ENCODE results near the gene RTN4RL2.

DNA sequence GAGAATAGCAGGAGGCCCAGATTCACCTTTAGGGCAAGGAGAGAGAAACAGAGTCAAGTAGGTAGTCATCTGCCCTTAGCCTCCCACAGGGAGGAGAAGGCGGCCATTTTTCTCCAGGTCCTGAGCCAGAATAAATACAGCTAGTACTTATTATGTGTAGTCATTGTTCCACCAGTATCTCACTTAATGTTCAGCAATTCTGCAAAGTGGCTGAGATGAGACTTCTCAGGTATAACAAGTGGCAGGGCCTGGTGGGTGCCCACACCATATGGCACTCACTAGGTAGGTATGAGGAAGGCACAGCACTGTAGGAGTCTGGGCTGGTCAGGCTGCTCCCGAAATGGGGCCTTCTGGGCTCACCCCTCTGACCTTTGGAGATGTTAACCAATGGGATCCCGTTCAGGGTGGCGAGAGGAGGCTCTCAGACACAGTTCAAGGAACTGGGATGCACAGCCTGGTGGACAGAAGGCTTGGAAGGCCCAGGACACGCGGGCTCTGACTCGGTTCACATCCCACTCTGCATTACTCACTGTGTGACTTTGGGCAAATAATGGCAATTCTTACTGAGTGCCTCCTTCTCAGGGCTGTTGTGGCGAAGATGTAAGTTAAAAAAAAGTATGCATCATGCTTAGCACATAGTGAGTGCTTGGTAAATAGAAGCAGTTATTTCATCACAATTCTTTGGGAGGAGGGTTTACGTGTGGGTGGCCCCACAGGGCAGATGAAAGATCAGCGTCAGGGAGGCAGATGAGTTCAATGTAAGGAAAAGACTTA is 25.1 kb downstream of the RTN4RL2 start:
- TF ChIP-seq, protein P1, sequence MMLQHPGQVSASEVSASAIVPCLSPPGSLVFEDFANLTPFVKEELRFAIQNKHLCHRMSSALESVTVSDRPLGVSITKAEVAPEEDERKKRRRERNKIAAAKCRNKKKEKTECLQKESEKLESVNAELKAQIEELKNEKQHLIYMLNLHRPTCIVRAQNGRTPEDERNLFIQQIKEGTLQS (IDR thresholded peaks at IDR 0.05; ENCODE audit: borderline replicate concordance, extremely low read depth, low read depth, low read length), result no peak
- TF ChIP-seq HCFC1 (IDR thresholded peaks at IDR 0.05; ENCODE audit: low read length) (no peak), TARDBP (IDR thresholded peaks at IDR 0.05; ENCODE audit: borderline replicate concordance) (no peak), DPF2 (IDR thresholded peaks at IDR 0.05) (no peak), ATF7 (IDR thresholded peaks at IDR 0.05; ENCODE audit: low read depth) (no peak), EGR1 (IDR thresholded peaks at IDR 0.05; ENCODE audit: borderline replicate concordance in 1 of 2, low read depth in 2 of 2, low read length in 2 of 2) (no peak), NFYB (IDR thresholded peaks at IDR 0.05; ENCODE audit: insufficient read depth, low read depth, low read length) (no peak), RFX5 (IDR thresholded peaks at IDR 0.05; ENCODE audit: low read depth, low read length) (no peak), MYC (IDR thresholded peaks at IDR 0.05; ENCODE audit: insufficient read depth, insufficient read length, insufficient replicate concordance, low read length, severe bottlenecking) (no peak), ESRRA (IDR thresholded peaks at IDR 0.05; ENCODE audit: low read length) (no peak)
- TF ChIP-seq, protein P2, sequence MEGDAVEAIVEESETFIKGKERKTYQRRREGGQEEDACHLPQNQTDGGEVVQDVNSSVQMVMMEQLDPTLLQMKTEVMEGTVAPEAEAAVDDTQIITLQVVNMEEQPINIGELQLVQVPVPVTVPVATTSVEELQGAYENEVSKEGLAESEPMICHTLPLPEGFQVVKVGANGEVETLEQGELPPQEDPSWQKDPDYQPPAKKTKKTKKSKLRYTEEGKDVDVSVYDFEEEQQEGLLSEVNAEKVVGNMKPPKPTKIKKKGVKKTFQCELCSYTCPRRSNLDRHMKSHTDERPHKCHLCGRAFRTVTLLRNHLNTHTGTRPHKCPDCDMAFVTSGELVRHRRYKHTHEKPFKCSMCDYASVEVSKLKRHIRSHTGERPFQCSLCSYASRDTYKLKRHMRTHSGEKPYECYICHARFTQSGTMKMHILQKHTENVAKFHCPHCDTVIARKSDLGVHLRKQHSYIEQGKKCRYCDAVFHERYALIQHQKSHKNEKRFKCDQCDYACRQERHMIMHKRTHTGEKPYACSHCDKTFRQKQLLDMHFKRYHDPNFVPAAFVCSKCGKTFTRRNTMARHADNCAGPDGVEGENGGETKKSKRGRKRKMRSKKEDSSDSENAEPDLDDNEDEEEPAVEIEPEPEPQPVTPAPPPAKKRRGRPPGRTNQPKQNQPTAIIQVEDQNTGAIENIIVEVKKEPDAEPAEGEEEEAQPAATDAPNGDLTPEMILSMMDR (IDR thresholded peaks at IDR 0.05 in 2 of 3, conservative IDR thresholded peaks at IDR 0.05 in 1 of 3; ENCODE audit: control insufficient read depth in 2 of 3, extremely low read depth in 1 of 3, insufficient read depth in 1 of 3, low read depth in 3 of 3, low read length in 3 of 3), result no peak
- TF ChIP-seq, protein P3, sequence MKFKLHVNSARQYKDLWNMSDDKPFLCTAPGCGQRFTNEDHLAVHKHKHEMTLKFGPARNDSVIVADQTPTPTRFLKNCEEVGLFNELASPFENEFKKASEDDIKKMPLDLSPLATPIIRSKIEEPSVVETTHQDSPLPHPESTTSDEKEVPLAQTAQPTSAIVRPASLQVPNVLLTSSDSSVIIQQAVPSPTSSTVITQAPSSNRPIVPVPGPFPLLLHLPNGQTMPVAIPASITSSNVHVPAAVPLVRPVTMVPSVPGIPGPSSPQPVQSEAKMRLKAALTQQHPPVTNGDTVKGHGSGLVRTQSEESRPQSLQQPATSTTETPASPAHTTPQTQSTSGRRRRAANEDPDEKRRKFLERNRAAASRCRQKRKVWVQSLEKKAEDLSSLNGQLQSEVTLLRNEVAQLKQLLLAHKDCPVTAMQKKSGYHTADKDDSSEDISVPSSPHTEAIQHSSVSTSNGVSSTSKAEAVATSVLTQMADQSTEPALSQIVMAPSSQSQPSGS (IDR thresholded peaks at IDR 0.05; ENCODE audit: low read length), result no peak
- TF ChIP-seq, protein P4, sequence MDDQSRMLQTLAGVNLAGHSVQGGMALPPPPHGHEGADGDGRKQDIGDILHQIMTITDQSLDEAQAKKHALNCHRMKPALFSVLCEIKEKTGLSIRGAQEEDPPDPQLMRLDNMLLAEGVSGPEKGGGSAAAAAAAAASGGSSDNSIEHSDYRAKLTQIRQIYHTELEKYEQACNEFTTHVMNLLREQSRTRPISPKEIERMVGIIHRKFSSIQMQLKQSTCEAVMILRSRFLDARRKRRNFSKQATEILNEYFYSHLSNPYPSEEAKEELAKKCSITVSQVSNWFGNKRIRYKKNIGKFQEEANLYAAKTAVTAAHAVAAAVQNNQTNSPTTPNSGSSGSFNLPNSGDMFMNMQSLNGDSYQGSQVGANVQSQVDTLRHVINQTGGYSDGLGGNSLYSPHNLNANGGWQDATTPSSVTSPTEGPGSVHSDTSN (IDR thresholded peaks at IDR 0.05; ENCODE audit: insufficient replicate concordance, low read depth, low read length), result no peak

All from GM12878 (cell line).